SK-N-SH treated with all-trans-retinoic acid at 6 μM for 48 hours (cell line): ENCODE results near the gene TAAR5.

ENCODE experiments used
- ISL1 ChIP-seq: fragments of 250-450 bp; sonication (Bioruptor Pico); IDR thresholded peaks from 2 replicates; pipeline ENCODE4 v2.1.2; 2022; ENCODE audit warnings: mild to moderate bottlenecking, moderate library complexity
- RARB ChIP-seq: fragments of 250-450 bp; sonication (Bioruptor Pico); IDR thresholded peaks from 2 replicates; pipeline ENCODE4 v1.8.0; 2021; ENCODE audit warnings: mild to moderate bottlenecking, moderate library complexity
- ZNF565 ChIP-seq: fragments of 450-650 bp; formaldehyde crosslinking; conservative IDR thresholded peaks from 2 replicates; pipeline ENCODE4 v1.5.0; 2020; ENCODE audit warnings: low read depth, mild to moderate bottlenecking, moderate library complexity

DNA sequence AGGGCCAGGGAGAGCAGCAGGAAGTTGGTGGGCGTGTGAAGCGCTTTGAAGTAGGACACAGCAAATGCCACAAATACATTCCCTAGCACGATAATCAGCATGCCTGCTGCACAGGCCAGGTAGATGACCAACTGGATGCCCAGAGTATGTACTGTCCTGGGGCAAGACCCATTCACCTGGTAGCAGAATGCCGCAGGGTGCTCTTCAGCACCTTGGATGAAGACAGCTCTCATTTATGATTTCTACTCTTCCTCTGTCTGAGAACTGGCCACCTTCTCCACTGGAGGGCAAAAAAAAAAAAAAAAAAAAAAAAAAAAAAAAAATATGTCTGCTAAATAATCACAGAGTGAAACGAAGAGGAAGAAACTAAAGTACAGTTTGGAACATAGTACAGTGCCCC lies at the start of gene TAAR5:
- TF ChIP-seq ISL1 (CRISPR knock-in tag) (no peak), ZNF565 (CRISPR knock-in tag) (no peak), RARB (no peak)
